ENCODE measurements around the gene MACROD1. TPM values are rescaled to one million over a fixed set of nuclear protein-coding genes. Genes with fewer than 3 reads are reported as not detected.

MACROD1 gene
- total RNA-seq, 4 donors from 2014 or later: 17.1 to 30.0 (median 29.3) TPM

DNA sequence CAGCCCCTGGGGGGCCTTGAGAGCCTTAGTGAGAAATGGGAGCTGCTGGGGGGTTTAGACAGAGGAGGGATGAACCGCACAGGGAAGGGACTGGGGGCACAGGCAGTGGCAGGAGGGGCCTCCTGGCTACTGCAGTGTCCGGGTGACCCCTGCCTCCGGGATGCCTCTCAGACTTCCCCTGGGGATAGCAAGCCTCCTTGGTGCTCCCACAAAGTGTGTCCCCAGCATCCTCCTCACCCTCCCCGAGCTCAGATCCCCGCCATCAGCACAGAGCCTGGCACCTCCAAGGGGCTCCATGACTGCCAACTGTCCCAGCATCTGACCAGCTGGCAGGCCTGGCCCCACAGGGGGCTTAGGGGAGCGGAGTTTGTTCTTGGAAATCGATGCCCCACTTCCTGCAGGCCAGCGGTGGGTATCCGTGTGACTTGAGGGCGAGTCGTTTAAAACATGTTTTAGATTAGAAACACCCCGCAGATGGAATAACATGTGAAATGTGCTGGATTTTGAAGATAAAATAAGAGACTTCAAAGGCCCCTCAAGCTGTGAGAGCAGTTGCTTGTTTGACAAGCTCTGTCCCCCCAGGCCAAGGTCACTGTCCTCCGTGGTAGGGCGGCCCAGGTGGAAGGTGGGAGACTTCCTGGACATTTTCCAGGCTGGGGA is 143.7 kb downstream of the MACROD1 start:
- H3K4me1 ChIP-seq: no peaks in the 10 kb centered on the region
- H3K36me3 ChIP-seq: no peaks in the 10 kb centered on the region
- no peaks in the 10 kb centered on the region for H3K9me3 ChIP-seq
- H3K4me3 ChIP-seq: no peak overlapping the region
- H3K27me3 ChIP-seq: no peaks in the 10 kb centered on the region
- TF ChIP-seq, protein P1, sequence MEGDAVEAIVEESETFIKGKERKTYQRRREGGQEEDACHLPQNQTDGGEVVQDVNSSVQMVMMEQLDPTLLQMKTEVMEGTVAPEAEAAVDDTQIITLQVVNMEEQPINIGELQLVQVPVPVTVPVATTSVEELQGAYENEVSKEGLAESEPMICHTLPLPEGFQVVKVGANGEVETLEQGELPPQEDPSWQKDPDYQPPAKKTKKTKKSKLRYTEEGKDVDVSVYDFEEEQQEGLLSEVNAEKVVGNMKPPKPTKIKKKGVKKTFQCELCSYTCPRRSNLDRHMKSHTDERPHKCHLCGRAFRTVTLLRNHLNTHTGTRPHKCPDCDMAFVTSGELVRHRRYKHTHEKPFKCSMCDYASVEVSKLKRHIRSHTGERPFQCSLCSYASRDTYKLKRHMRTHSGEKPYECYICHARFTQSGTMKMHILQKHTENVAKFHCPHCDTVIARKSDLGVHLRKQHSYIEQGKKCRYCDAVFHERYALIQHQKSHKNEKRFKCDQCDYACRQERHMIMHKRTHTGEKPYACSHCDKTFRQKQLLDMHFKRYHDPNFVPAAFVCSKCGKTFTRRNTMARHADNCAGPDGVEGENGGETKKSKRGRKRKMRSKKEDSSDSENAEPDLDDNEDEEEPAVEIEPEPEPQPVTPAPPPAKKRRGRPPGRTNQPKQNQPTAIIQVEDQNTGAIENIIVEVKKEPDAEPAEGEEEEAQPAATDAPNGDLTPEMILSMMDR (IDR thresholded peaks at IDR 0.05): no peak
- TF ChIP-seq POLR2A (IDR thresholded peaks at IDR 0.05): no peak
- no peak for DNase-seq
- H3K27ac ChIP-seq: no peak overlapping the region

DNA sequence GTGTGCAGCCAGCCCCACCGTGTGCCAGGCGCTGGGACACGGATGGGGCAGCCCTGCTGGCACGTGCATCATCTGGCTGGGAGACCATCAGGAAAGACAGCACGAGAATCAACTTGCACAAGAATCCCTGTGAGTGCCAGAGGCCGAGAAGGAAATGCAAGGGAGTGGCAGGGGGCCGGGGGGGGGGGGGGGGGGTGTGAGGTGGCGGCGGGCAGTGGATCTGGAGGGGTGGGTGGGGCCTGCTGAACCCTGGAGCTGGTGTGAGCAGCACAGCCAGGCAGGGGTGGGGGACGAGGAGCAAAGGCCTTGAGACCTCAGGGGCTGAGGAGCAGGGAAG is 144.2 kb downstream of the MACROD1 start:
- Histone ChIP-seq H3K4me1 (no peaks in the 10 kb centered on the region), H3K27ac (no peak overlapping the region), H3K27me3 (no peaks in the 10 kb centered on the region), H3K36me3 (no peaks in the 10 kb centered on the region), H3K4me3 (no peak overlapping the region), H3K9me3 (no peaks in the 10 kb centered on the region)
- no peak for DNase-seq
- TF ChIP-seq POLR2A (IDR thresholded peaks at IDR 0.05): no peak
- TF ChIP-seq, protein P1 (IDR thresholded peaks at IDR 0.05): no peak

DNA sequence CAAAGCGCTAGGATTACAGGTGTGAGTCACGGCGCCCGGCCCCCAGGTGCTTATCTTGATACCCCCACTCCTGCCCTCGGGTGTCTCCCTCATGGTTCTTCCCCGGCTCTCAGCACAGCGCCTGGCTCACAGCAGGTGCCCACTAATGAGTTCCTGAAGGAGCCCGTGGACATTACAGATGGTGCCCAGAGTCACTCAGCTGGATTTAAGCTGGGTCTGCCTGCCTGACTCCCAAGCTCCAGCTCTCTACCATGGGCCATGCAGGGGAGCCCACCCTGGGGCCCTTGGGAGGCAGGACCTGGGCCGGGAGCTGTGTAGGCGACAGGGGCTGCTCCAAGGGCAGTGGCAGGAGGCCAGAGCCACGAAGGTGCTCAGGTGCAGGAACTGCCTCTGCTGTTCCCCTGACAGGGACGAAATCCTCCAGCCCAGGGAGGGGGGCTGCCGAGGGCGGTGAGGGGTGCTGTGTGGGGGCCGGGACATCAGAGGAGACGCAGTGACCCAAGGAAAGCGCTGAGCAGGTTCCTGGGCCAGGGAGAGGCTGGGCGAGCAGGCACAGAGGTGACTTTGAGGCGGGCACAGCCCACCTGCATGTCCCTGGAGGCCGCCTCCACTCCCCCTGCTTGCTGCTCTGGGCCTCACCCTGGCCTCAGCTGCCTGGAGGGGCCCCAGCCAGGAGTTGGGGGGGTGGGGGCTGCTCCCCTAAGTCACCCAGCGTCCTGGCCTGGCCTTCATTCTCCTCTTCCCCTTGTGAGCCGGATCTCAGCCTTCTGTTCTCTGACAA is 144.7 kb downstream of the MACROD1 start:
- Histone ChIP-seq H3K27ac (no peak overlapping the region), H3K4me1 (no peaks in the 10 kb centered on the region), H3K9me3 (no peaks in the 10 kb centered on the region), H3K36me3 (no peaks in the 10 kb centered on the region), H3K27me3 (no peaks in the 10 kb centered on the region), H3K4me3 (no peak overlapping the region)
- no peak for DNase-seq
- TF ChIP-seq, protein P1 (IDR thresholded peaks at IDR 0.05): no peak
- TF ChIP-seq POLR2A (IDR thresholded peaks at IDR 0.05): no peak

DNA sequence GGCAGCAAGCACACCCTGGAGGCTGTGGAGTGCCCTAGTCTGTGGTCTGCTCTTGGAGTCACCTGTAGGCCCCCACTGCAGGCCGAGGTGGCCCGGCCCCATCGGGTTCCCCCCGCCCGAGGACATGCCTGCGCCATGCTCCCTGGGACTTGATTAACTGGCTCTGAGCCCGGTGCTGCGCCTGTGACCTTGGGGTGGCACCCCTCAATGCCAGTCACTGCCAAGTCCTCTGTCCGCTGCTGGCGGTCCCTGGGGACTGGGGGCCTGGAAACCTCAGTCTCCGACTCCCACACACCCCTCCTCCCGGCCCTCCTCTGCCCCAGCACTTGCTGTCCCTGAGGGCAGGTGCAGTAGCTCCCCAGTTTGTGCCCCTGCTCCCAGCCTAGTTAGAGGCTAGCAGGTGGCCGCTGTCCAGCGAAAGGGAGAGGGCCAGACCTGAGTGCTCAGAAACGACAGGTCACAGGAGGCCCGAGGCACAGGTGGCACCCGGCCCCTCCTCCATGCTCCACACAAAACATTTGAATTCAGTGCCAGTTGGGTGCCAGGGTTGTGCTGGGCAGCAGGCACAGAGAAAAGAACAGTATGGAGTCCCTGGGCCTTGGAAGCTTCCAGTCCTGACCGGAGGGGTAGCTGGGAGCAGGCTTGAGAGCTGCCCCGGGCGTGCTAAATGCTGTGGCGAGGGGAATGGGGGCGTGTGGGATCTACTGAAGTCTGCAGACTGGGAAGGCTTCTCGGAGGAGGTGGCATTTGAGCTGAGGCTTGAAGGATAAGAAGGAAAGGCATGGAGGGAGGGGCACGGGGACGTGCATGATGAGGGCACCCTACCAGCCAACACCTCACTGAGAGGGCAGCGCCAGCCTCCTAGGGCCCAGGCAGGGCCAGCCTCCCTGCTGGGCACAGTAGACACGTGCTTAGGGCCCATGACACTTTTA is 146.5 kb downstream of the MACROD1 start:
- no peaks in the 10 kb centered on the region for H3K4me1 ChIP-seq
- H3K4me3 ChIP-seq: no peak overlapping the region
- no peak for TF ChIP-seq POLR2A (IDR thresholded peaks at IDR 0.05)
- TF ChIP-seq, protein P1 (IDR thresholded peaks at IDR 0.05): no peak
- no peaks in the 10 kb centered on the region for H3K36me3 ChIP-seq
- no peaks in the 10 kb centered on the region for H3K27me3 ChIP-seq
- no peak overlapping the region for H3K27ac ChIP-seq
- no peak for DNase-seq
- no peaks in the 10 kb centered on the region for H3K9me3 ChIP-seq

DNA sequence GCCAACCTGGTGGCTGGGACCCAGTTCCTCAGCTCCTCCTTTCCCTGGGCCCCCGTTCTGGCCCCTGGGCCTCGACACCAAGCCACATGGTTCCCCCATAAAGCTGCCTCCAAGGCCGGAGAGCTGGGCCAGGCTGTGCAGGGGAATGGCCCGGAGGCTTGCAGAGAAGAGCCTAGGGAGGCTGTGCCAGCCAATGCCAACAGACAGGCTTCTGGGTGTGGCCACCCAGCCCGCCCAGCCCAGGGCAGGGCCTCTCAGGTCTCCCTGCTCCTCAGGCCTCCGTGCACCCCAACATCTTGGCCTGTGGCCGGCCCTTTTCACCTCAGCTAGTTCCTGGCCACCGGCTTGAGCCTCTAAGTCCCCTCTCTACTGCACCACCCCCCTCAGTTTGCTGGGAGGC is 147.6 kb downstream of the MACROD1 start:
- Histone ChIP-seq H3K27ac (no peak overlapping the region), H3K9me3 (no peaks in the 10 kb centered on the region), H3K27me3 (no peaks in the 10 kb centered on the region), H3K36me3 (no peaks in the 10 kb centered on the region), H3K4me3 (no peak overlapping the region), H3K4me1 (no peaks in the 10 kb centered on the region)
- DNase-seq: no peak
- no peak for TF ChIP-seq POLR2A (IDR thresholded peaks at IDR 0.05)
- TF ChIP-seq, protein P1 (IDR thresholded peaks at IDR 0.05): no peak

Measured in Peyer's patch (tissue), 4 donors.